ENCODE measurements around the gene CENPN. TPM values are rescaled to one million over a fixed set of nuclear protein-coding genes. Genes with fewer than 3 reads are reported as not detected.

CENPN gene
- total RNA-seq, 1 donor from 2014 or later = 3.9 TPM

GRCh38 chr16:80989801-80990200 is 17.2 kb upstream of the CENPN start:
- DNase-seq (ENCODE audit: low spot score) (no peak), ATAC-seq (no peak)
- intact Hi-C loops (cut with DNase I) = no loop called here

GRCh38 chr16:80990577-80990976 is 16.4 kb upstream of the CENPN start:
- DNase-seq (ENCODE audit: low spot score) = no peak
- intact Hi-C loops (cut with DNase I) = no loop called here
- ATAC-seq = no peak

GRCh38 chr16:80990978-80991377 is 16.0 kb upstream of the CENPN start:
- ATAC-seq (no peak), DNase-seq (ENCODE audit: low spot score) (no peak)
- intact Hi-C loops (cut with DNase I) = no loop called here

GRCh38 chr16:80991792-80992430 is 15.1 kb upstream of the CENPN start:
- ATAC-seq (no peak), DNase-seq (ENCODE audit: low spot score) (no peak)
- intact Hi-C loops (cut with DNase I) = no loop called here

- intact Hi-C loops (cut with DNase I) = no loop called here
- ATAC-seq (no peak), DNase-seq (ENCODE audit: low spot score) (no peak)
These were observed 14.2 kb upstream of the CENPN start for GRCh38 chr16:80992676-80993293.

DNA sequence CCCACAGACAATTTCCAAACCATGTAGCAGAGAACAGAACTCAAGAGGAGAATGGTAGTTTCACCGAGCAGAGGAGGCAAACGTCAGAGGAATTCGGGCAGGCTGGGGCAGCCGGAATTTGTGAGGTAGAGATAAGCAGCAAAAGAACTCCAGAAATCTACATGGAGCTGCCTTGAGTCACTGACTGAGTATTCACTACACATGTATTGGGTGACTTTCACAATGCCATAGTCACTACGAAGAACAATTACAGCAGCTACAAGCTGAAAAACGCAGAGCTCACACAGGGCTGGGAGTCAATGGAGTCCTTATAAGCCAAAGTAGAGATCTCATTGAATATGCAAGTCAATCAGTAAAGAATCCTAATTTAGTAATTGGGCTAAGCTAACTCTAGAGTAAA is 13.7 kb upstream of the CENPN start:
- no peak for DNase-seq (ENCODE audit: low spot score)
- ATAC-seq = peak; percentile 30
- intact Hi-C loops (cut with DNase I) = no loop called here

DNA sequence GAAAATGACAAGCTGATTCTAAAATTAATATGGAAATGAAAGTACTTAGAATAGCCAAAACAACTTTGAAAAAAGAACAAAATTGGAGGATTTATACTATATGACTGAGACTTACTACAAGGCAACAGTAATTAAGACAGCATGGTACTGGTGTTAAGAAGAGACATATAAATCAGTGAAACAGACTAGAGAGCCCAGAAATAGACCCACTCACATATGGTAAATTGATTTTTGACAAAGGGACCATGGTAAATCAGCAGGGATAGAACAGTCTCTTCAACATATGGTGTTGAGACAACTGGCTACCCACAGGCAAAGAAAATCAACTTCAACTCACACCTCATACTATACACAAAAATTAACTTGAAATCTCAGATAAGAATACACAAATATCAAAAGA is 13.2 kb upstream of the CENPN start:
- no peak for ATAC-seq
- intact Hi-C loops (cut with DNase I) = no loop called here

GRCh38 chr16:80994451-80994850 is 12.6 kb upstream of the CENPN start:
- no peak for DNase-seq (ENCODE audit: low spot score)
- intact Hi-C loops (cut with DNase I) = no loop called here
- no peak for ATAC-seq

More for the DNA sequence above, 13.2 kb upstream of the CENPN start:
- DNase-seq (ENCODE audit: low spot score) = no peak

GRCh38 chr16:80996688-80997138 is 10.3 kb upstream of the CENPN start:
- intact Hi-C loops (cut with DNase I) = no loop called here
- no peak for DNase-seq (ENCODE audit: low spot score)
- no peak for ATAC-seq

DNA sequence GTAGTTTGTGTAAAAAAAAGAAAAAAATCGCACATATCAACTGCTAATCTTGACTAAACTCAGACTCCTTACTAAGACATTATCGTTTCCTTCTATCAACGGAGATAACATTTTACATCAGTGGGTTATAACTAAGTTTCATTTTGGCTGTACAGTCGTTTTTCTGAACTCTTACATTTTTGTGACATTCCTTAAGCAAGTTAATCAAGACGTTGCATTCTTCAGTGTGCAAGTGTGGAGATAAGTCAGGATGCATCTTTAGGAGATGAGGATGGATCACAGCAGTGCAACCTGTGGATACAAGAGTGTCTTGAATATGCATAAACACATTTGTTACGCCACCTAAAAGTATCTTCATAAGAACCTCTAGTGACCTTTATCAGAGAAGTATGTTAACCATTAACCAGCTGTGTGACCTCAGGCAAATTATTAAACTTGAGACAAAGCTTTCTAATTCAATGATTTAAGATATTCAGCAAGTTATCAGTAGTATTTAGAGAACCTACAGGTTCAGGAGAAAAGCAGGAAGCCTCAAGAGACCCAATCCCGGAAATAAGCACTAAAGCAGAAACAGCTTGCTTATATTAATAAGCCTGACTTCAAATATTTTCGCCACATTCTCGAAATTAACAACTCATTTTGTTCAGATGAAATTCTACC is 9.7 kb upstream of the CENPN start:
- DNase-seq (ENCODE audit: low spot score) (no peak), ATAC-seq (no peak)
- intact Hi-C loops (cut with DNase I) = no loop called here

GRCh38 chr16:80997964-80998620 is 8.9 kb upstream of the CENPN start:
- intact Hi-C loops (cut with DNase I) = no loop called here
- ATAC-seq = peak; percentile 50
- DNase-seq (ENCODE audit: low spot score) = no peak

DNA sequence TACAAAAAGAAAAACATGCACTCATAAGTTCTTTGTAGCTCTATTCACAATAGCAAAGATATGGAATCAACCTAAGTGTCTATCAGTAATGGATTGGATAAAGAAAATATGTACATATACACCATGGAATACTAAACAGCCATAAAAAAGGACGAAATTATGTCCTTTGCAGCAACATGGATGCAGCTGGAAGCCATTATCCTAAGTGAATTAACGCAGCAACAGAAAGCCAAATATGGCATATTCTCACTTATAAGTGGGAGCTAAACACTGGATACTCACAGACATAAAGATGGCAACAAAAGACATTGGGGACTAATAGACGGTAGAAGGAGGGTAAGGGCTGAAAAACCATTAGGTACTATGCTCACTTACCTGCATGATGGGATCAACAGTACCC is 6.1 kb upstream of the CENPN start:
- no peak for ATAC-seq
- DNase-seq (ENCODE audit: low spot score) = no peak
- intact Hi-C loops (cut with DNase I) = no loop called here

DNA sequence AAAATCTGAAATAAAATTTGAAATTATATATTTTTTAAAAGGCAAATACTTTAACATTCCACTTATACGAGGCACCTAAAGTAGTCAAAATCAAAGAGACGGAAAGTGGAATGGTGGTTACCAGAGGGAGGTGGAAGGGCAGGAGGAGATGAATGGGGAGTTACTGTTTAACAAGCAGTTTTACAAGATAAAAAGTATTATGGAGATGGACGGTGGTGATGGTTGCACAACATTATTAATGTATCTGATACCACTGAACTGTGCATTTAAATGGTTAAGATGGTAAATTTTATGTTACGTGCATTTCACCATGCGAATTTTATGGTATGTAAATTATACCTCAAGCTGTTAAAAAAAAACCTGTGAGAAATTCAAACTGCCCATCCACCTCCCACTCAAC is 5.7 kb upstream of the CENPN start:
- DNase-seq (ENCODE audit: low spot score) (no peak), ATAC-seq (no peak)
- intact Hi-C loops (cut with DNase I) = no loop called here

GRCh38 chr16:81003064-81003463 is 4.0 kb upstream of the CENPN start:
- intact Hi-C loops (cut with DNase I) = no loop called here
- no peak for ATAC-seq
- DNase-seq (ENCODE audit: low spot score) = no peak

- ATAC-seq = no peak
- DNase-seq (ENCODE audit: low spot score) = no peak
- intact Hi-C loops (cut with DNase I) = no loop called here
These were observed 3.2 kb upstream of the CENPN start for GRCh38 chr16:81003610-81004460.

- intact Hi-C loops (cut with DNase I) = no loop called here
- no peak for DNase-seq (ENCODE audit: low spot score)
- ATAC-seq = no peak
These were observed 2.2 kb upstream of the CENPN start for GRCh38 chr16:81004646-81005353.

GRCh38 chr16:81005610-81006161 is 1.3 kb upstream of the CENPN start:
- intact Hi-C loops (cut with DNase I) = no loop called here
- no peak for ATAC-seq
- DNase-seq (ENCODE audit: low spot score) = no peak

GRCh38 chr16:81006211-81006812 is 702 bp upstream of the CENPN start:
- intact Hi-C loops (cut with DNase I) = no loop called here
- ATAC-seq = peak; percentile 4
- peak; percentile 84 for DNase-seq (ENCODE audit: low spot score)
